GM10266 (cell line): ENCODE measurements around the gene SLC6A20.
A peak's percentile ranks its signal among the peaks of the same experiment; 100 is the strongest.

ENCODE experiments used
- DNase-seq: peaks from one replicate; pipeline ENCODE4 v3.0.0; 2012; ENCODE audit errors: extremely low spot score
- TF ChIP-seq, protein P1 (sequence below): IDR thresholded peaks from 2 replicates; pipeline ENCODE4 v1.5.1; 2012; ENCODE audit warnings: mild to moderate bottlenecking, low read depth; ENCODE audit not compliant: control insufficient read depth, insufficient read depth; ENCODE audit errors: missing control alignments

Gene SLC6A20

DNA sequence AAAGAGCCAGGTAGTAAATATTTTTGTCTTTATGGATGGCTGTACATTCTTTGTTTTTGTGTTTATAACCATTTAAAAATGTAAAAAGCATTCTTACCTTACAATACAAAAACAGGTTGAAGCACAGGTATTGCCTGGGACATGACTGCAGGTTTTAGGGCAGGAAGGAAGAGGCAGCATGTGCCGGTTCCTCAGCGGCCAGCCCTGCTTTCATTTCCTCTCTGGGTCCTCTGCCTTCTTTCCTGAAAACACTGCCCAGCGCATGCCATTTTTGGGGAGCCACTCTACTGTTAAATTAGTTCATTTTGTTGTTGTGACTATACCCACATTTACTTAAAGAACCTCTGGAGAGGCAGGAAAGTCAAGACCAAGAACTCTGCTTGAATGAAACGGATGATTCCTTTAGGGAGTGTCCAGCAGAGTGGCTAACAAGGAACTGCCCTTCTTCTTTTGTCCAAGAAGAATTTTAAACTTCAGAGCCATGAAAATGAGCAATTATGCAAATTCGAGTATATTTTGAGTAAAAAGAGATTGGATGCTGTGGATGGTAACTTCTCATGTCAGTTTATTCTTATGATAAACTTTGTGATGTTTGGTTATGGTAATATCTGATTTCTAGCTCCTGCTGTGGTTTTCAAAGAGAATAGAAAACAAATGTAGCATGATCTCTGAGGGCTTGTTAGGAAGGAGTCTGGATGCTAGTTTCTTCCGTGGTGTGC lies 54.4 kb downstream of the SLC6A20 start:
- TF ChIP-seq, protein P1, sequence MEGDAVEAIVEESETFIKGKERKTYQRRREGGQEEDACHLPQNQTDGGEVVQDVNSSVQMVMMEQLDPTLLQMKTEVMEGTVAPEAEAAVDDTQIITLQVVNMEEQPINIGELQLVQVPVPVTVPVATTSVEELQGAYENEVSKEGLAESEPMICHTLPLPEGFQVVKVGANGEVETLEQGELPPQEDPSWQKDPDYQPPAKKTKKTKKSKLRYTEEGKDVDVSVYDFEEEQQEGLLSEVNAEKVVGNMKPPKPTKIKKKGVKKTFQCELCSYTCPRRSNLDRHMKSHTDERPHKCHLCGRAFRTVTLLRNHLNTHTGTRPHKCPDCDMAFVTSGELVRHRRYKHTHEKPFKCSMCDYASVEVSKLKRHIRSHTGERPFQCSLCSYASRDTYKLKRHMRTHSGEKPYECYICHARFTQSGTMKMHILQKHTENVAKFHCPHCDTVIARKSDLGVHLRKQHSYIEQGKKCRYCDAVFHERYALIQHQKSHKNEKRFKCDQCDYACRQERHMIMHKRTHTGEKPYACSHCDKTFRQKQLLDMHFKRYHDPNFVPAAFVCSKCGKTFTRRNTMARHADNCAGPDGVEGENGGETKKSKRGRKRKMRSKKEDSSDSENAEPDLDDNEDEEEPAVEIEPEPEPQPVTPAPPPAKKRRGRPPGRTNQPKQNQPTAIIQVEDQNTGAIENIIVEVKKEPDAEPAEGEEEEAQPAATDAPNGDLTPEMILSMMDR, result no peak

DNA sequence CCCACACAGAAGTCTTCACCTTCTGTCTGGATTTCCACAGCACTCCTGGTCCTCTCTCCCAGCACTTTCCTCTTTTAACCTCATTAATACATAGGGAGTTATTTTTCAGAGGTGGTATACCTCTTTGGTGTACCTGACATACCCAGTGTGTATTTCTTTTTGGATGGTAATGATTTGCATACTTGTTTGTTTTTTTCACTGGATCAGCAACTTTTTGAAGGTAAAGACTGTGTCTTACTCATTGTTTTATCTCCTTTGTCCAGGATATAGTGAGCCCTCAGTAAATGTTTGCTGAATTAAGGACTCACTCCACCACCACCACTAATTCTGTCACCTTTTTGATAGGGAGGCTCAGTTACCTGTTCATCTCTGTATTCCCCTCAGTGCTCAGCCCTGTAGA lies 55.1 kb downstream of the SLC6A20 start:
- TF ChIP-seq, protein P1, result no peak
- DNase-seq, result no peak

More for the DNA sequence above, 54.4 kb downstream of the SLC6A20 start:
- DNase-seq, result no peak

DNA sequence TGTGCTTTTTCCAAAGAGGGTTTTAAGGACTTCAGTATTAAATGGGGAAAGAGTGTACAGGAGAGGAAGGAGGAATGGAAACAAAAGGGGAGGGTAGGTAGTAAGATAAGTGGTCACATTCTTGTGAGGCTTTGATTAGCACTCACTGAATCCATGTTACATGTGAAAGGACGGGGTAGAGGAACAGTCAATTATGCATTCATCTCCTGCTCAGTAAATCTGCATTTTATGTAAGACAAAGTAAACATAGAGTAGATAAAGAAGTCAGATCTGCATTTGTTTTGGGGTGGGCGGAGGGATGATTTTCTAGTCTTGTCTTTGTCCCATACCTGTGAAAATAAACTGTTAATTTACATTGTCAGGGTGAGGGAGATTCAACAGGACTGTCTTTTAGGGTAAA lies 56.3 kb downstream of the SLC6A20 start:
- TF ChIP-seq, protein P1, result no peak

DNA sequence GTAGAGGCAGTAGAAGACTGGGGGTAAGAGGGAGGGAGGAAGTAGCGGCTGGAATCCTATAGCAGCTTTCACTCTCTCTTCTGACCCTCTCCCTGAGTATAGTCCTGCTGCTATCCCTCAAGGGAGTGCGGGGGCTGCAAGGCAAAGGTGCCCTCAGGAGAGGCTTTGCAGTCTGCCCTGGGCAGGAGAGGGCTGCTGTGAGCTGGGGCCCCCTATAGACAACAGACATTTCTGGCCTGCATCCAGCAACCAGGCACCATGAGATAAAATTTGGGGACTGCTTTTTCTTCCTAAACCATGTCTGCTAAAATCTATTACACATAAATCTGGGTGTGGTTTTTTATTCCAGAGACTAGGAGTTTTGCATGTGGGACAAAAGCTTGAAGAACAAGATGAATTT lies 59.1 kb downstream of the SLC6A20 start:
- DNase-seq, result no peak
- TF ChIP-seq, protein P1, result no peak

More for the DNA sequence above, 56.3 kb downstream of the SLC6A20 start:
- DNase-seq, result no peak

DNA sequence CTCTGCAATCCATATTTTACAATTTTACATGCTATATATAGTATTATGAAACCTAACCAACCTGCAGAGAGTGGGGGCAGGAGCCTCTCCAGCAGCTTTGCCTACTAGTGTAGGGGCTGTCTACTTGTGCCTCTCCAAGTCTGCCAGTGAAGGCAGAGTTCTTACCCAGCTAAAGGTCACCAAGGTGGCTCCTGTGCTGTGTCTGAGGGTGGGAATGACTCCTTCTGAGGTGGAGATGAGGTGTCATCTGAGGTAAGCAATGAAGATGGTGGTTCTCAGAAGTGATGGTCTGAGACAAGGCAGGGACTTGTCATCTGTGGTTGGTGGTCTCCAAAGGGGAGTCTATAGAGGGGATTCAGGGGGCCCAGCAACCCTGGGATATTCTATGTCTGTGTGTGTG lies 59.6 kb downstream of the SLC6A20 start:
- DNase-seq, result no peak
- TF ChIP-seq, protein P1, result no peak

DNA sequence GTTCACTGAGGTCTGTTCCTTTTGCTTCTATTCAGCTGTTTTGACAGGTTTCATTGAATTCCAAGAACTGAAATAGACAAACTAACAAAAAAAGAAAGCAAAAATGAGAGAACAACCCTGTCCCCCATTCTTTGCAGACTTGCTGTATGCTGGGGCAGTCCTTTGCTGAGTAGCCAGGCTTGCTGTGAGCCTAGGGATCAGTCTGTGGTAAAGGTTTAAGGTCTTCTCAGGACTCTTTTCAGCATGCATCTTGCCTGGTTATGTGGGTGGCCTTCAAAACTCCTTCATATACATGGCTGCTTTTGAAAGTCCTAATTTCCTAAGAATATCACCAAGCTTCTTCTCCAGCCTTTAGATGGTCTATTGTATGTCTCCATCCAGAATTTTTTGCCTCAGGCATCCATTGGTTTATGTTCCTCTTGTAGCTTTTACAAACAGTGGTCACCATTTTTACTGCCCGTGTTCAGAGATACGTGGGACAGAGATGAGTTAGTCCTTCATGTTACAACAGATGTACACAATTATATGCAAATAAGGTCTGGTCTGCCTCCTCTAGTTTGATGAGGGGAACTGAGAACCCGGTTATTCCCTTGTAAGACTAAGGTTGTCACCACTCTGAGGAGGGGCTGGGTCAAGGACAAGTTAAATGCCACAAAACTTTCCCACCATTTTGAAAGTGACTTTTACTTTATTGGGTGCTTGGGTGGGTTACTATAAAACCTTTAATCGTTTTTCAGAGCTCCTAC lies 65.8 kb downstream of the SLC6A20 start:
- TF ChIP-seq, protein P1, result no peak
- peak; percentile 71 for DNase-seq

DNA sequence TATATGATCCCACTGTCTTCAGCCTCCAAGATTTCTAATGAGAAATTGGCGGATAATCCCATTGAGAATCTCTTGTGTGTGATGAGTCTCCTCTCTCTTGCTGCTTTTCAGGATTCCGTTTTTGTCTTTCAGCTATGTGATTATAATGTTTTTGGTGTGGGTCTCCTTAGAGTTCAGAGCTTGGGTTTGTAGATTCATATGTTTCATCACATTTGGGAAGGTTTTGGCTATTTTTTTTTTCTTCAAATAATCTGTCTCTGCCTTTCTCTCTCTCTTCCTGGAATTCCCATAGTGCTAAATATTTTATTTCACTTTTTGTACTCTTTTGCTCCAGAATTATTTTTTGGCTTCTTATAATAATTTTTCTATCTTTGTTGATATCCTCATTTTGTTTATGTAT lies 66.7 kb downstream of the SLC6A20 start:
- TF ChIP-seq, protein P1, result no peak
- DNase-seq, result no peak
